ENCODE data around the gene IL20. TPM values are rescaled to one million over a fixed set of nuclear protein-coding genes. Genes with fewer than 3 reads are reported as not detected.

Gene IL20
- total and polyA plus RNA-seq, 2 of the 8 experiments (the other 6 are each of a cell fraction or from before 2014, with no cell fraction given) = not detected

GRCh38 chr1:206898089-206898914 lies 32.9 kb downstream of the IL20 start:
- ChIA-PET POLR2A (ENCODE audit: partially characterized antibody) (interaction anchor here (1.6 kb wide), 1 partner anchor 12 kb away, joined by 4 read pairs; no protein-coding TSS in a partner anchor), CTCF (ENCODE audit: partially characterized antibody) (interaction anchor here (0.6 to 7.2 kb wide), 7 partner anchors 9 to 162 kb away, joined by 3 to 52 read pairs (median 4); partner anchors contain the start of gene IL20)
- DNase-seq (ENCODE audit: low read depth in 1 of 2, low spot score in 2 of 2) = no peak
- no peak overlapping the region for H3K4me3 ChIP-seq (ENCODE audit: extremely low read depth in 1 of 4, insufficient read depth in 2 of 4, low read depth in 3 of 4, low read length in 4 of 4)
- H3K27ac ChIP-seq (ENCODE audit: low read depth, low read length) = no peak overlapping the region
- no peaks in the 10 kb centered on the region for H4K20me1 ChIP-seq (replicated peaks in 1 of 2; ENCODE audit: control insufficient read depth in 1 of 2, insufficient read depth in 2 of 2, low read length in 2 of 2)
- no peak overlapping the region for H3K56ac ChIP-seq (replicated peaks; ENCODE audit: insufficient read length, low read depth, low read length)
- no peaks in the 10 kb centered on the region for H3K23me2 ChIP-seq (ENCODE audit: low read depth, low read length)
- no peak overlapping the region for H2AK5ac ChIP-seq (ENCODE audit: low read depth, low read length)
- no peak overlapping the region for H3K23ac ChIP-seq (ENCODE audit: insufficient read length)
- WGBS, 2 experiments (ENCODE audit: extremely low coverage in 1 of 2, insufficient coverage in 1 of 2, insufficient read length in 1 of 2, insufficient replicate concordance in 2 of 2, low coverage in 1 of 2, low lambda C conversion rate in 2 of 2, missing lambda C conversion rate in 1 of 2) = 80 to 100% methylated on average over 2 to 9 of the region's 11 CpGs
- no peak overlapping the region for H3K4ac ChIP-seq (replicated peaks; ENCODE audit: insufficient read length, low read depth, low read length)
- no peaks in the 10 kb centered on the region for H3K79me1 ChIP-seq (ENCODE audit: low read depth, low read length)
- no peak overlapping the region for H2BK15ac ChIP-seq (ENCODE audit: low read length)
- H3K9ac ChIP-seq (replicated peaks in 1 of 4; ENCODE audit: extremely low read depth in 1 of 4, low read depth in 3 of 4, low read length in 3 of 4) = no peak overlapping the region
- no peaks in the 10 kb centered on the region for H3K27me3 ChIP-seq (replicated peaks in 1 of 4; ENCODE audit: control insufficient read depth in 3 of 4, extremely low read depth in 1 of 4, insufficient read depth in 3 of 4, low read length in 3 of 4)
- H3K18ac ChIP-seq (ENCODE audit: extremely low read depth, low read length) = no peak overlapping the region
- H2BK5ac ChIP-seq (ENCODE audit: low read depth, low read length) = no peak overlapping the region
- no peaks in the 10 kb centered on the region; a peak in 1 of 7 replicates for H3K4me1 ChIP-seq (replicated peaks in 1 of 4; ENCODE audit: control insufficient read depth in 3 of 4, insufficient read depth in 4 of 4, low read length in 3 of 4)
- H3K4me2 ChIP-seq (ENCODE audit: insufficient read depth in 1 of 2, low read depth in 2 of 2, low read length in 2 of 2) = no peak overlapping the region
- H3K36me3 ChIP-seq (ENCODE audit: control insufficient read depth in 2 of 4, insufficient read depth in 4 of 4, low read length in 3 of 4) = no peaks in the 10 kb centered on the region
- no peak overlapping the region for H2BK20ac ChIP-seq (ENCODE audit: low read length)
- H2BK120ac ChIP-seq (replicated peaks; ENCODE audit: low read depth, low read length) = no peak overlapping the region
- no peak for TF ChIP-seq RFX5 (IDR thresholded peaks at IDR 0.05; ENCODE audit: borderline replicate concordance, low read depth, low read length)
- FAIRE-seq = no peak
- no peak overlapping the region for H4K5ac ChIP-seq (ENCODE audit: insufficient read length, low read depth, low read length)
- H3K79me2 ChIP-seq (ENCODE audit: control insufficient read depth in 1 of 2, insufficient read depth in 2 of 2, low read length in 2 of 2) = no peaks in the 10 kb centered on the region
- H3K14ac ChIP-seq (ENCODE audit: insufficient read length) = no peak overlapping the region
- H3K9me3 ChIP-seq (ENCODE audit: insufficient read depth in 2 of 2, low read depth in 1 of 2, low read length in 1 of 2) = no peaks in the 10 kb centered on the region
- H4K91ac ChIP-seq (replicated peaks; ENCODE audit: insufficient read length, low read length) = no peak overlapping the region
- no peak overlapping the region for H4K8ac ChIP-seq (ENCODE audit: extremely low read depth, insufficient read depth, low read length)
- no peak overlapping the region for H2AFZ ChIP-seq (ENCODE audit: low read length)
- no peak overlapping the region for H2BK12ac ChIP-seq (ENCODE audit: low read depth, low read length)

Data from H1 (cell line).